Measurements from ENCODE around the gene PCDH11X.
"Not testable (repeated sequence)": the region's sequence is repeated elsewhere in the genome, so short reads cannot be mapped to it uniquely, and the experiment has no call there.

Gene PCDH11X

GRCh38 chrX:91779135-91779534, at the start of gene PCDH11X:
TSS of gene PCDH11X (plus strand) at chrX:91779375. CDS start at chrX:91835505, 56,130 bp downstream.
- DNase-seq: peak in 19 of 51 donors; percentile 0 to 39 (median 11)

- DNase-seq: not testable (repeated sequence)
These were observed 31.7 kb upstream of the PCDH11X start for GRCh38 chrX:91747446-91747845.

- DNase-seq: not testable (repeated sequence)
These were observed 26.2 kb upstream of the PCDH11X start for GRCh38 chrX:91753022-91753421.

GRCh38 chrX:91770619-91771488, 8.3 kb upstream of the PCDH11X start:
- DNase-seq: not testable (repeated sequence)

- not testable (repeated sequence) for DNase-seq
These were observed 5.2 kb upstream of the PCDH11X start for GRCh38 chrX:91773943-91774342.

- DNase-seq: not testable (repeated sequence)
These were observed 833 bp downstream of the PCDH11X start for GRCh38 chrX:91780008-91780407.

- not testable (repeated sequence) for DNase-seq
These were observed 1.5 kb downstream of the PCDH11X start for GRCh38 chrX:91780698-91781097.

- DNase-seq: peak in 1 of 51 donors; percentile 4
These were observed 2.6 kb downstream of the PCDH11X start for GRCh38 chrX:91781553-91782298.

- DNase-seq: not testable (repeated sequence)
These were observed 3.6 kb downstream of the PCDH11X start for GRCh38 chrX:91782825-91783224.

GRCh38 chrX:91817537-91817936, 38.4 kb downstream of the PCDH11X start:
- not testable (repeated sequence) for DNase-seq

- DNase-seq: not testable (repeated sequence)
These were observed 46.1 kb downstream of the PCDH11X start for GRCh38 chrX:91825321-91825720.

Measured in hypothalamus (tissue), 51 donors.